HEK293 (cell line): ENCODE data around the gene ITPRID2.
A peak's percentile ranks its signal among the peaks of the same experiment; 100 is the strongest.

Source experiments
- CTCF ChIA-PET: fragments of 350-600 bp; formaldehyde crosslinking; extraction: SDS; loops from one replicate; lab custom pipeline; 2021; ENCODE audit warnings: antibody characterized with exemption; lab: Yijun Ruan, JAX
- POLR2A ChIA-PET: fragments of 300-600 bp; formaldehyde crosslinking; extraction: SDS; loops from one replicate; lab custom pipeline; 2020; ENCODE audit warnings: antibody characterized with exemption, inconsistent platforms; lab: Yijun Ruan, JAX
- H3K27ac ChIP-seq: fragments of 200-500 bp; sonication (Bioruptor generic); 2 replicates; pipeline ENCODE4 v1.5.1; 2014; ENCODE audit warnings: low read depth, low read length, control low read depth, inconsistent platforms; ENCODE audit errors: extremely low read depth
- H3K36me3 ChIP-seq, 2 experiments: fragments of 200-500 bp in 1 of 2; sonication (Bioruptor generic) in 1 of 2; 1 replicate in 1 of 2; 2 replicates in 1 of 2; pipeline ENCODE4 v1.5.1; 2014 to 2017; ENCODE audit warnings: inconsistent platforms in 2 of 2, low read length in 2 of 2; ENCODE audit not compliant: control insufficient read depth in 2 of 2, insufficient read depth in 1 of 2
- H3K4me1 ChIP-seq: fragments of 200-500 bp; sonication (Bioruptor generic); 2 replicates; pipeline ENCODE4 v1.5.1; 2014; ENCODE audit warnings: mild to moderate bottlenecking, low read length, inconsistent platforms; ENCODE audit not compliant: control insufficient read depth, insufficient read depth
- H3K4me3 ChIP-seq: 2 replicates; pipeline ENCODE4 v1.5.1; 2011; ENCODE audit warnings: low read depth, mild to moderate bottlenecking, control low read depth, low read length, moderate library complexity
- H3K9me3 ChIP-seq: fragments of 200-500 bp; sonication (Bioruptor generic); 2 replicates; pipeline ENCODE4 v1.5.1; 2014; ENCODE audit warnings: low read depth, low read length, inconsistent platforms; ENCODE audit not compliant: control insufficient read depth, insufficient read depth
- HOXA7 ChIP-seq: sonication (generic); formaldehyde crosslinking; IDR thresholded peaks from 2 replicates; pipeline ENCODE4 v1.8.1; 2022; ENCODE audit warnings: missing genetic modification reagents, borderline replicate concordance
- KLF8 ChIP-seq: fragments of 450-650 bp; formaldehyde crosslinking; IDR thresholded peaks from 2 replicates; pipeline ENCODE4 v1.5.1; 2016; ENCODE audit warnings: missing biosample characterization, missing genetic modification characterization
- REST ChIP-seq: fragments of 450-650 bp; formaldehyde crosslinking; IDR thresholded peaks from 2 replicates; pipeline ENCODE4 v1.5.1; 2016; ENCODE audit warnings: missing biosample characterization, missing genetic modification characterization
- SETDB1 ChIP-seq: IDR thresholded peaks from one replicate; pipeline ENCODE4 v1.6.1; 2017; ENCODE audit warnings: mild to moderate bottlenecking, low read length, moderate library complexity, mixed read lengths; ENCODE audit not compliant: insufficient read length
- ZBTB26 ChIP-seq: fragments of 450-650 bp; formaldehyde crosslinking; optimal IDR thresholded peaks from 2 replicates; pipeline ENCODE3; 2016; ENCODE audit warnings: missing biosample characterization, mild to moderate bottlenecking, missing genetic modification characterization
- ZEB2 ChIP-seq: fragments of 450-650 bp; formaldehyde crosslinking; IDR thresholded peaks from 2 replicates; pipeline ENCODE4 v1.5.1; 2016; ENCODE audit warnings: missing biosample characterization, missing genetic modification characterization
- ZNF112 ChIP-seq: fragments of 450-650 bp; formaldehyde crosslinking; IDR thresholded peaks from 2 replicates; pipeline ENCODE4 v1.5.0; 2017; ENCODE audit warnings: missing biosample characterization, missing genetic modification characterization
- ZNF138 ChIP-seq: fragments of 450-650 bp; formaldehyde crosslinking; IDR thresholded peaks from 2 replicates; pipeline ENCODE4 v1.5.1; 2016; ENCODE audit warnings: missing biosample characterization, missing genetic modification characterization, borderline replicate concordance
- ZNF140 ChIP-seq: fragments of 450-650 bp; formaldehyde crosslinking; IDR thresholded peaks from 2 replicates; pipeline ENCODE4 v1.5.1; 2016; ENCODE audit warnings: missing biosample characterization, missing genetic modification characterization
- ZNF19 ChIP-seq: fragments of 450-650 bp; formaldehyde crosslinking; IDR thresholded peaks from 2 replicates; pipeline ENCODE4; 2016; ENCODE audit warnings: missing biosample characterization, missing genetic modification characterization, low read depth
- ZNF266 ChIP-seq: fragments of 450-650 bp; formaldehyde crosslinking; IDR thresholded peaks from 2 replicates; pipeline ENCODE4 v1.5.1; 2016; ENCODE audit warnings: missing biosample characterization, missing genetic modification characterization, low read depth
- ZNF274 ChIP-seq, 2 experiments: fragments of 200-500 bp in 1 of 2; fragments of 450-650 bp in 1 of 2; sonication (Bioruptor generic) in 1 of 2; formaldehyde crosslinking in 1 of 2; IDR thresholded peaks; 2 replicates each; pipeline versions ENCODE4 v1.5.1 to v1.6.1; 2014 to 2016; ENCODE audit warnings: borderline replicate concordance in 1 of 2, inconsistent platforms in 1 of 2, low read length in 1 of 2, missing biosample characterization in 1 of 2, missing genetic modification characterization in 1 of 2
- ZNF354C ChIP-seq: fragments of 450-650 bp; formaldehyde crosslinking; IDR thresholded peaks from 2 replicates; pipeline ENCODE4 v1.5.1; 2016; ENCODE audit warnings: missing biosample characterization, missing genetic modification characterization, low read depth, borderline replicate concordance
- ZNF433 ChIP-seq: fragments of 450-650 bp; formaldehyde crosslinking; IDR thresholded peaks from 2 replicates; pipeline ENCODE4 v1.5.1; 2016; ENCODE audit warnings: missing biosample characterization, missing genetic modification characterization, low read depth
- ZNF555 ChIP-seq: fragments of 450-650 bp; formaldehyde crosslinking; conservative IDR thresholded peaks from 2 replicates; pipeline ENCODE4 v1.5.1; 2017; ENCODE audit warnings: missing biosample characterization, mild to moderate bottlenecking, missing genetic modification characterization, inconsistent platforms
- ZNF560 ChIP-seq: fragments of 450-650 bp; formaldehyde crosslinking; IDR thresholded peaks from 2 replicates; pipeline ENCODE4 v1.5.1; 2017; ENCODE audit warnings: missing biosample characterization, missing genetic modification characterization, borderline replicate concordance
- ZNF571 ChIP-seq: fragments of 450-650 bp; formaldehyde crosslinking; IDR thresholded peaks from 2 replicates; pipeline ENCODE4 v1.5.0; 2017; ENCODE audit warnings: missing biosample characterization, missing genetic modification characterization
- ZNF623 ChIP-seq: fragments of 450-650 bp; formaldehyde crosslinking; IDR thresholded peaks from 2 replicates; pipeline ENCODE4 v1.5.1; 2016; ENCODE audit warnings: missing biosample characterization, missing genetic modification characterization
- ZNF629 ChIP-seq: fragments of 450-650 bp; formaldehyde crosslinking; IDR thresholded peaks from 2 replicates; pipeline ENCODE4 v1.5.1; 2017; ENCODE audit warnings: missing biosample characterization, missing genetic modification characterization
- ZNF701 ChIP-seq: fragments of 450-650 bp; formaldehyde crosslinking; IDR thresholded peaks from 2 replicates; pipeline ENCODE4 v1.5.1; 2016; ENCODE audit warnings: missing biosample characterization, missing genetic modification characterization
- ZNF747 ChIP-seq: fragments of 450-650 bp; formaldehyde crosslinking; IDR thresholded peaks from 2 replicates; pipeline ENCODE4 v1.5.1; 2016; ENCODE audit warnings: missing biosample characterization, missing genetic modification characterization
- ZNF843 ChIP-seq: fragments of 450-650 bp; formaldehyde crosslinking; IDR thresholded peaks from 2 replicates; pipeline ENCODE4 v1.5.1; 2016; ENCODE audit warnings: missing biosample characterization, missing genetic modification characterization
- ZSCAN23 ChIP-seq: fragments of 450-650 bp; formaldehyde crosslinking; IDR thresholded peaks from 2 replicates; pipeline ENCODE4 v1.5.1; 2016; ENCODE audit warnings: missing biosample characterization, missing genetic modification characterization
- TF ChIP-seq, protein P1 (sequence below): fragments of 450-650 bp; formaldehyde crosslinking; IDR thresholded peaks from 2 replicates; pipeline ENCODE4 v1.5.1; 2016; ENCODE audit warnings: missing biosample characterization, missing genetic modification characterization
- TF ChIP-seq, protein P2 (sequence below): fragments of 450-650 bp; formaldehyde crosslinking; IDR thresholded peaks from 2 replicates; pipeline ENCODE4 v1.5.1; 2016; ENCODE audit warnings: missing biosample characterization, missing genetic modification characterization, borderline replicate concordance

Gene ITPRID2

GRCh38 chr2:181952404-181953226 lies 61.1 kb downstream of the ITPRID2 start (continued):
- TF ChIP-seq ZNF354C (tag by site-specific recombination) (no peak), ZNF266 (tag by site-specific recombination) (0 out of 2 replicates have a peak, but pooled peaks have one; percentile 11), ZNF843 (no peak), ZNF629 (tag by site-specific recombination) (peak; percentile 19; the same call in 1 of the 2 replicates), ZNF560 (peak; percentile 17; the same call in 1 of the 2 replicates), ZNF433 (tag by site-specific recombination) (0 out of 2 replicates have a peak, but pooled peaks have one; percentile 36), ZNF571 (tag by site-specific recombination) (no peak), ZNF274 (IDR thresholded peaks at IDR 0.05; ENCODE audit: low read length) (no peak), ZNF274 (tag by site-specific recombination; IDR thresholded peaks at IDR 0.05; ENCODE audit: borderline replicate concordance) (no peak), ZBTB26 (no peak), ZNF701 (tag by site-specific recombination) (no peak), ZNF140 (tag by site-specific recombination) (peak; percentile 37; the same call in 1 of the 2 replicates), ZNF623 (peak; percentile 58)

DNA sequence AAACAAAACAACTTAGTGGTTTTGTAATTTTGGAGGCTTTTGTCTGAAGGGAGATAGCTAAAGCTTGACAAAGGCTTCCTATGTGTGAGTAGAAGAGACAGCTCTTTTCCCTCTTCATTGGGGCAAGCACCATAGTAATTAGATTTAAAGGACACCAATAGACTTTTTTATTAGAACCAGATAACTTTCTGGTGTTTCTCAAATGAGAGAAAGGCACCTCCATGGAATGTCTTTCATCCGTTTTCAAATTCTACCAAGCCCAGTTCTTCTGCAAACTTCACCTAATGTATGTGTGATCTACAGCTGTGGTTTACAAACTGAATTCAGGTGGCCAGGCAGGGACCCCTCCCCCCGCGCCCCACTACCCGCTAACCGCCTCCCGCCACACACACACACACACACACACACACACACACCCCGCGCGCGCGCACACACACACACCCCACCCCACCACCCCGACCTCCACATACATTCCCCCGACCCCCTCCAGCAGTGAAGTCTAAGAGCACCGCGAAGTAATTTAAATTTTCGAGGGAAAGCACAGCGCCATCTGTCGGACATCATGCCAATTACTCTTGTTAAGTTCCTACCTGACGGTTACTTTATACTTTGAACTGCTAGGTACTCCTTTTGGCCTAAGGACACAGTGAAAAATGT lies 62.5 kb downstream of the ITPRID2 start:
- peak overlapping the region; percentile 30 for H3K4me3 ChIP-seq
- peaks cover 10% of the 10 kb centered on the region for H3K4me1 ChIP-seq
- POLR2A ChIA-PET: no interaction called here
- no peaks in the 10 kb centered on the region for H3K9me3 ChIP-seq
- no peaks in the 10 kb centered on the region for H3K36me3 ChIP-seq
- CTCF ChIA-PET: interaction anchor here (0.5 to 2.0 kb wide), 33 partner anchors 8 to 461 kb away, joined by 3 to 5 read pairs (median 3); no protein-coding TSS in a partner anchor
- no peak overlapping the region for H3K27ac ChIP-seq
- no peak for TF ChIP-seq ZNF747
- TF ChIP-seq ZNF112 (tag by site-specific recombination): no peak
- TF ChIP-seq SETDB1: no peak
- TF ChIP-seq ZNF19 (tag by site-specific recombination): no peak
- no peak for TF ChIP-seq ZNF571 (tag by site-specific recombination)
- no peak for TF ChIP-seq ZNF433 (tag by site-specific recombination)
- TF ChIP-seq, protein P1, sequence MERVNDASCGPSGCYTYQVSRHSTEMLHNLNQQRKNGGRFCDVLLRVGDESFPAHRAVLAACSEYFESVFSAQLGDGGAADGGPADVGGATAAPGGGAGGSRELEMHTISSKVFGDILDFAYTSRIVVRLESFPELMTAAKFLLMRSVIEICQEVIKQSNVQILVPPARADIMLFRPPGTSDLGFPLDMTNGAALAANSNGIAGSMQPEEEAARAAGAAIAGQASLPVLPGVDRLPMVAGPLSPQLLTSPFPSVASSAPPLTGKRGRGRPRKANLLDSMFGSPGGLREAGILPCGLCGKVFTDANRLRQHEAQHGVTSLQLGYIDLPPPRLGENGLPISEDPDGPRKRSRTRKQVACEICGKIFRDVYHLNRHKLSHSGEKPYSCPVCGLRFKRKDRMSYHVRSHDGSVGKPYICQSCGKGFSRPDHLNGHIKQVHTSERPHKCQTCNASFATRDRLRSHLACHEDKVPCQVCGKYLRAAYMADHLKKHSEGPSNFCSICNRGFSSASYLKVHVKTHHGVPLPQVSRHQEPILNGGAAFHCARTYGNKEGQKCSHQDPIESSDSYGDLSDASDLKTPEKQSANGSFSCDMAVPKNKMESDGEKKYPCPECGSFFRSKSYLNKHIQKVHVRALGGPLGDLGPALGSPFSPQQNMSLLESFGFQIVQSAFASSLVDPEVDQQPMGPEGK (tag by site-specific recombination): peak; percentile 59; the same call in 1 of the 2 replicates
- TF ChIP-seq ZNF138: no peak
- peak; percentile 28 for TF ChIP-seq ZBTB26
- TF ChIP-seq ZEB2 (tag by site-specific recombination): no peak
- no peak for TF ChIP-seq ZNF555 (tag by site-specific recombination)
- no peak for TF ChIP-seq ZSCAN23 (tag by site-specific recombination)
- TF ChIP-seq, protein P2, sequence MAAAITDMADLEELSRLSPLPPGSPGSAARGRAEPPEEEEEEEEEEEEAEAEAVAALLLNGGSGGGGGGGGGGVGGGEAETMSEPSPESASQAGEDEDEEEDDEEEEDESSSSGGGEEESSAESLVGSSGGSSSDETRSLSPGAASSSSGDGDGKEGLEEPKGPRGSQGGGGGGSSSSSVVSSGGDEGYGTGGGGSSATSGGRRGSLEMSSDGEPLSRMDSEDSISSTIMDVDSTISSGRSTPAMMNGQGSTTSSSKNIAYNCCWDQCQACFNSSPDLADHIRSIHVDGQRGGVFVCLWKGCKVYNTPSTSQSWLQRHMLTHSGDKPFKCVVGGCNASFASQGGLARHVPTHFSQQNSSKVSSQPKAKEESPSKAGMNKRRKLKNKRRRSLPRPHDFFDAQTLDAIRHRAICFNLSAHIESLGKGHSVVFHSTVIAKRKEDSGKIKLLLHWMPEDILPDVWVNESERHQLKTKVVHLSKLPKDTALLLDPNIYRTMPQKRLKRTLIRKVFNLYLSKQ (tag by site-specific recombination): no peak
- no peak for TF ChIP-seq KLF8 (tag by site-specific recombination)
- TF ChIP-seq HOXA7: no peak
- no peak for TF ChIP-seq REST
